VCaP (cell line): Measurements from ENCODE around the gene DIRAS1.
"Not testable (repeated sequence)": the region's sequence is repeated elsewhere in the genome, so short reads cannot be mapped to it uniquely, and the experiment has no call there.

Experiments
- H3K27ac ChIP-seq: fragments of 450-650 bp; 2 replicates; pipeline ENCODE4 v1.5.1; 2017
- CTCF ChIP-seq: fragments of 450-650 bp; conservative IDR thresholded peaks from 2 replicates; pipeline ENCODE4 v1.5.1; 2017; ENCODE audit warnings: mild to moderate bottlenecking, moderate library complexity

DIRAS1 gene

GRCh38 chr19:2686360-2686759 is 34.8 kb downstream of the DIRAS1 start:
- no peak for TF ChIP-seq CTCF
- H3K27ac ChIP-seq = no peak overlapping the region

- TF ChIP-seq CTCF = no peak
- no peak overlapping the region for H3K27ac ChIP-seq
Observed at GRCh38 chr19:2685204-2685704, 35.9 kb downstream of the DIRAS1 start.

- no peak overlapping the region for H3K27ac ChIP-seq
- no peak for TF ChIP-seq CTCF
Observed at GRCh38 chr19:2683430-2684003, 37.7 kb downstream of the DIRAS1 start.

GRCh38 chr19:2680808-2681207 is 40.4 kb downstream of the DIRAS1 start:
- H3K27ac ChIP-seq = no peak overlapping the region
- TF ChIP-seq CTCF = no peak

GRCh38 chr19:2679439-2679838 is 41.7 kb downstream of the DIRAS1 start:
- TF ChIP-seq CTCF = no peak
- no peak overlapping the region for H3K27ac ChIP-seq

GRCh38 chr19:2678948-2679347 is 42.2 kb downstream of the DIRAS1 start:
- not testable (repeated sequence) for H3K27ac ChIP-seq

- H3K27ac ChIP-seq = no peak overlapping the region
- no peak for TF ChIP-seq CTCF
Observed at GRCh38 chr19:2678044-2678671, 43.0 kb downstream of the DIRAS1 start.

- TF ChIP-seq CTCF = no peak
- no peak overlapping the region for H3K27ac ChIP-seq
Observed at GRCh38 chr19:2676823-2677222, 44.3 kb downstream of the DIRAS1 start.
